DND-41 (cell line): Measurements from ENCODE around the gene ACOT13.

ENCODE experiments used
- EZH2 ChIP-seq: IDR thresholded peaks from 3 replicates; pipeline ENCODE4 v1.6.1; 2012; ENCODE audit warnings: borderline replicate concordance, low read depth, mild to moderate bottlenecking, moderate library complexity, low read length, inconsistent platforms; ENCODE audit not compliant: severe bottlenecking
- TF ChIP-seq, protein P1 (sequence below): IDR thresholded peaks from 2 replicates; pipeline ENCODE4 v1.5.1; 2012; ENCODE audit warnings: borderline replicate concordance, low read length, moderate library complexity, mild to moderate bottlenecking; ENCODE audit not compliant: poor library complexity, severe bottlenecking; ENCODE audit errors: extremely low read depth

- TF ChIP-seq, protein P1, sequence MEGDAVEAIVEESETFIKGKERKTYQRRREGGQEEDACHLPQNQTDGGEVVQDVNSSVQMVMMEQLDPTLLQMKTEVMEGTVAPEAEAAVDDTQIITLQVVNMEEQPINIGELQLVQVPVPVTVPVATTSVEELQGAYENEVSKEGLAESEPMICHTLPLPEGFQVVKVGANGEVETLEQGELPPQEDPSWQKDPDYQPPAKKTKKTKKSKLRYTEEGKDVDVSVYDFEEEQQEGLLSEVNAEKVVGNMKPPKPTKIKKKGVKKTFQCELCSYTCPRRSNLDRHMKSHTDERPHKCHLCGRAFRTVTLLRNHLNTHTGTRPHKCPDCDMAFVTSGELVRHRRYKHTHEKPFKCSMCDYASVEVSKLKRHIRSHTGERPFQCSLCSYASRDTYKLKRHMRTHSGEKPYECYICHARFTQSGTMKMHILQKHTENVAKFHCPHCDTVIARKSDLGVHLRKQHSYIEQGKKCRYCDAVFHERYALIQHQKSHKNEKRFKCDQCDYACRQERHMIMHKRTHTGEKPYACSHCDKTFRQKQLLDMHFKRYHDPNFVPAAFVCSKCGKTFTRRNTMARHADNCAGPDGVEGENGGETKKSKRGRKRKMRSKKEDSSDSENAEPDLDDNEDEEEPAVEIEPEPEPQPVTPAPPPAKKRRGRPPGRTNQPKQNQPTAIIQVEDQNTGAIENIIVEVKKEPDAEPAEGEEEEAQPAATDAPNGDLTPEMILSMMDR, result no peak
- no peak for TF ChIP-seq EZH2
Observed at GRCh38 chr6:24734166-24734565, 67.3 kb downstream of the ACOT13 start.
